Activated naive CD4-positive, alpha-beta T cell treated with anti-CD3 and anti-CD28 coated beads, Interleukin-2, amount 10 ng/mL, durations not matched to agents 7 days and 5 days (primary cell): ENCODE measurements around the gene TTLL5.

ENCODE experiments used
- CTCF ChIA-PET: fragments of 350-600 bp; sonication (Branson Sonifier 250); formaldehyde crosslinking; loops from one replicate; lab custom pipeline; 2021; ENCODE audit warnings: antibody characterized with exemption; lab: Charles Lee
- DNase-seq: peaks from one replicate; pipeline ENCODE4 v3.0.0-alpha.2; 2020
- H3K27ac Mint-ChIP-seq: one replicate; pipeline ENCODE4 v1.8.0; 2021; ENCODE audit warnings: mild to moderate bottlenecking, moderate library complexity, mixed read lengths
- H3K27me3 Mint-ChIP-seq: one replicate; pipeline ENCODE4 v1.8.0; 2021; ENCODE audit warnings: mild to moderate bottlenecking, mixed read lengths
- H3K36me3 Mint-ChIP-seq: one replicate; pipeline ENCODE4 v1.8.0; 2021; ENCODE audit warnings: mixed read lengths
- H3K4me1 Mint-ChIP-seq: one replicate; pipeline ENCODE4 v1.8.0; 2021; ENCODE audit warnings: mixed read lengths
- H3K4me3 Mint-ChIP-seq: one replicate; pipeline ENCODE4 v1.8.0; 2021; ENCODE audit warnings: mild to moderate bottlenecking, moderate library complexity, mixed read lengths
- H3K9me3 Mint-ChIP-seq: one replicate; pipeline ENCODE4 v1.8.0; 2021; ENCODE audit warnings: mixed read lengths

TTLL5 gene

DNA sequence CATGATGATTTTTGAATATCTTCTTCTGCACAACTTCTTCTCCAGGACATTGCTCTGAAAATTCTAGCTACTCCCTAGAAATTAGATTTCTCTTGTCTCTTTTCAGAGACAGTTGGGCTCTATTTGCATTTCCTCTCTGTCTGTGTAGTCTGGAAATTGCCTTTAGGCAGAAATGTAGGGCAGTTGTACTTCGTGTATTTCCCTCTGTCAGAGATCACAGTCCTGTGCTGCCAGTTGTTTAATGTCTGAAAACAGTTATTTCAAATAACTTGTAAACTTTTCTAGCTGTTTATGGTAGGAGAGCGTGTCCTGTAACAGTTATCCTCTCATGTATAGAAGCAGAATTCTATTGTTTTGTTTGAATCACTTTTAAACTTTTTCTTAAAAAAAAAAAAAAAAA, 86.9 kb downstream of the TTLL5 start:
- no peak overlapping the region for H3K4me3 Mint-ChIP-seq
- no peak for DNase-seq
- no peaks in the 10 kb centered on the region for H3K4me1 Mint-ChIP-seq
- peaks cover 50% of the 10 kb centered on the region for H3K36me3 Mint-ChIP-seq
- CTCF ChIA-PET = interaction anchor here (0.6 kb wide), 1 partner anchor 1183 kb away, joined by 3 read pairs; no protein-coding TSS in a partner anchor
- no peaks in the 10 kb centered on the region for H3K27me3 Mint-ChIP-seq
- peaks cover 4% of the 10 kb centered on the region for H3K9me3 Mint-ChIP-seq
- H3K27ac Mint-ChIP-seq = no peak overlapping the region

DNA sequence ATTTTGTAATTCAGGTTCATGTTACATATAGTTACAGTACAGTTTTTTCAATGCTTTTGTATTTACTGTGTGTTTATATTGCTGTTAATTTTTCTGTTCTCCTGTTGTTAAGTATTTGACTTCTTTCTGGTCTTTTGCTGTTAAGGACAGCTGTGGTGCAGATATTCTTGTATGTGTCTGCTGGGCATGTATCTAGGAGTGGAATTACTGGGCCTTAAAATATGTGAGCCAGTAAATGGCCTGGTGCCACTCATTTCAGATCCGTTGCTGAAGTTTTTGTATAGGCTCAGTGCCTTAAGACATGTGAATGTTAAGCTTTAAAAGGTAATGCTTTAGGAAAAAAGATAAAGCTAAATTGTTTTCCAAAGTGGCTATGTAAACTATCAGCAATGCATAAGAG, 87.3 kb downstream of the TTLL5 start:
- peaks cover 4% of the 10 kb centered on the region for H3K9me3 Mint-ChIP-seq
- no peaks in the 10 kb centered on the region for H3K4me1 Mint-ChIP-seq
- H3K36me3 Mint-ChIP-seq = peaks cover 46% of the 10 kb centered on the region
- CTCF ChIA-PET = no interaction called here
- no peak overlapping the region for H3K4me3 Mint-ChIP-seq
- H3K27ac Mint-ChIP-seq = no peak overlapping the region
- no peaks in the 10 kb centered on the region for H3K27me3 Mint-ChIP-seq
- no peak for DNase-seq

DNA sequence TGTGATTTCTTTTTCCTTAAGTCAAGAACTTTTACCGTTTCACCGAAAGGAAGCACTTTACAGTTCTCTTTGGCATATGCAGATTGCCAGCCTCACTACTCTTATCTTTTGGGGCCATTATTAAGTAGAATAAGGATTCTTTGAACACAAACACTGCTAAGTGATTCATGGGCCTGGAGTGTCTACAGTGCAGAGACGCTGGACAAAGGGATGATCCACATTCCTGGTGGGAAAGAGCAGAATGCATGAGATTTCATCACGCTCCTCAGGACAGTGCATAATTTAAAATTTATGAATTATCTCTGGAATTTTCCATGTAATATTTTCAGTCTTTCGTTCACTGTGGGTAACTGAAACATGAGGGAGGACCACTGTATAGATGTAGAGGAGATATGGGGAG, 90.2 kb downstream of the TTLL5 start:
- no peaks in the 10 kb centered on the region for H3K4me1 Mint-ChIP-seq
- no peak overlapping the region for H3K27ac Mint-ChIP-seq
- CTCF ChIA-PET = no interaction called here
- no peaks in the 10 kb centered on the region for H3K27me3 Mint-ChIP-seq
- DNase-seq = no peak
- H3K9me3 Mint-ChIP-seq = peaks cover 2% of the 10 kb centered on the region
- H3K36me3 Mint-ChIP-seq = peaks cover 33% of the 10 kb centered on the region
- no peak overlapping the region for H3K4me3 Mint-ChIP-seq

DNA sequence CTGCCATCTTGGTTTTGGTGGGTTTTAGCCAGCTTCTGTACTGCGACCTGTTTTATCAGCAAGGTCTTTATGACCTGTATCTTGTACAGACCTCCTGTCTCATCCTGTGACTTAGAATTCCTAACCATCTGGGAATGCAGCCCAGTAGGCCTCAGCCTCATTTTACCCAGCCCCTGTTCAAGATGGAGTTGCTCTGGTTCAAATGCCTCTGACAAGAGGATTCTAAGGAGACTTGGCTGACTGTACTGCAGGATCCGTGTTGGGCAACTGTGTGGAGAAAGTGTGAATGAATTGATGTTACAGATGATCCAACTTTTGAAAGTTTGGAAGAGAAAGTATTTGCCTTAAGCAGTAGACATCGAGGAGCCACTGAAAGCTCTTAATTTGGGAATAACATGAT, 91.0 kb downstream of the TTLL5 start:
- CTCF ChIA-PET = no interaction called here
- DNase-seq = no peak
- H3K4me1 Mint-ChIP-seq = no peaks in the 10 kb centered on the region
- H3K36me3 Mint-ChIP-seq = peaks cover 26% of the 10 kb centered on the region
- H3K4me3 Mint-ChIP-seq = no peak overlapping the region
- no peaks in the 10 kb centered on the region for H3K27me3 Mint-ChIP-seq
- no peak overlapping the region for H3K27ac Mint-ChIP-seq
- no peaks in the 10 kb centered on the region for H3K9me3 Mint-ChIP-seq

DNA sequence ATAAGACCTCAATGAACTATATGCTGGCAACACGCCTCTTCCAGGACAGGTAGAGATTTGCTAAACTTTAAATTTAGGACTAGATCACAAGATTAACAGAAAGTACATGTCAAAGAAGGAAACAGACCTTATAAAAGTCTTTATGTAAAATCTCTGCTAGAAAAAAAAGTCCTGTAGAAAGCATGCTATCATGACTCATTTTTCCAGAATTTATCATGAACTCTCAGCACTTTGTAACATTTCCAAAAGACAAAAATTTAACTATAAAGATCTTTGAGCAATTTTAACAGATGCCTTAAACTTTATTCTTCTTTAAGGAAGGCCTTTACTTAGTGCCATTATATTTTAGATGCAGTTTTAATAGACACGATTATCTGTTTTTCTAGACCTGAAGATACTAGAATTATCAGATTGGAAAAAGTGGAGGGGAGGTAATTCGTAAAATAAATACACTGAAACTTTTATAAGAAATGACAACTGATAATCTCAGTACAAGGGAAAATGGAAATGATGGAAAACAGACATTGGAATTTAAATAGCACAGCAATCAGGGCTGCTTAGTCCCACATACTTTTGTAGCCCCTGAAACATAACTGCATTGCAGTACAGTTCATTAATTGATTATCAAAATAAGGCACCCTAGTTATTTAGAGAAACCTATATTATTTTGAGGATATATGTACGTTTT, 92.0 kb downstream of the TTLL5 start:
- Mint-ChIP-seq H3K9me3 (no peaks in the 10 kb centered on the region), H3K27ac (no peak overlapping the region), H3K27me3 (no peaks in the 10 kb centered on the region), H3K4me1 (no peaks in the 10 kb centered on the region), H3K4me3 (no peak overlapping the region), H3K36me3 (peaks cover 17% of the 10 kb centered on the region)
- CTCF ChIA-PET = no interaction called here
- no peak for DNase-seq

DNA sequence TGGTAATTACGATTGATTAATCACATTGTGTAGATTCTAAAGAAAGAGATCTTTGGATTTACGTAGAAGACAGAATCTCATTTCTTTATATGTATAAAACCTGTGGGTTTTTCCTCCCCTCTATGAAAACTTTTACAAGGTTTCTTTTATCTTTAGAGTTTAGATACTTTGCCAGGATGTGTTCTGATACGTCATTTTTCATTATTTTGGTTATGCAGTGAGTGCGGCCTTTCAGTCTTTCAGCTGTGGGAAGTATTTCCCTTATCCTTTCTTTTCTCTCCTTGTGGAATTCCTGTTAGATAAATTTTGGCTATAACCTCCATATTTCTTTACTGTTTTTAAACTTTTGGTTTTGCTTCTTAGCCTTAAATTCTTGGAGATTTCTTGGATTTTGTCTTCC, 92.7 kb downstream of the TTLL5 start:
- peaks cover 12% of the 10 kb centered on the region for H3K36me3 Mint-ChIP-seq
- H3K9me3 Mint-ChIP-seq = no peaks in the 10 kb centered on the region
- no peak overlapping the region for H3K27ac Mint-ChIP-seq
- no peak for DNase-seq
- no peaks in the 10 kb centered on the region for H3K27me3 Mint-ChIP-seq
- no peaks in the 10 kb centered on the region for H3K4me1 Mint-ChIP-seq
- CTCF ChIA-PET = no interaction called here
- no peak overlapping the region for H3K4me3 Mint-ChIP-seq

DNA sequence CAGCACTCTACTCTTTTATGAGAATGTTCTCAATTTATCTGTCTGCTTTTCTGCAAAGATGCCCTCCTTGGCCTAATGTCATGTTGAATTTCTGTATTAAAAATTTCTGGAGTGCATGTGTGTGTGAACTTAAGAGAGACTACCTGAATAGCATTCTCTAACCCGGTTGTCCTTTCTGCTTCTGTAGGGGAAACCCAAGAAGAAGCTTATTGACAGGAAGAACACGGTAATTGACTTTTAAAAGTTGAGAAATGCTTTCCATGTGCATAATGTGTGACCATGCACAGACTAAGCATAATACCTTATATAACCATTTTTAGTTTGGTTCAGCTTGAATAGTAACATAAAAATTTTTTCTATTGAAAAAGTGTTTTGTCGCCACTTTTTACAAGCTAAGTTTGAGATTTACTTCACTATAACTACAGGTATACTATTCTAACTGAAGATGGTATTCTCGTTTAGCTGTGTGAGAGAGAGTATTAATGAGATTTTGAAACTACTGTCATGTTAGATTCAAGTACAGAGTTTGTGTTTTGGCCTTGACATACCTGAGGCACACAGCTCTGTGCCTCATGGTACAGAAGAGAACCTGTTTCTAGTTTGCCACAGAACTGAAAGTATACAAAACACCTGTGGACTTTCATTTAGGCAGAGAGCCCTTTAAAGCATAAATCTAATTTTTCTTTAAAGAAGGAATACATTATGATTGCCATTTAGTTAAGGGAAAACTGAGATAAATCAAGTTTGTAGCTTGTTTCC, 96.8 kb downstream of the TTLL5 start:
- Mint-ChIP-seq H3K27me3 (no peaks in the 10 kb centered on the region), H3K4me1 (no peaks in the 10 kb centered on the region), H3K4me3 (no peak overlapping the region), H3K27ac (no peak overlapping the region), H3K9me3 (no peaks in the 10 kb centered on the region), H3K36me3 (peaks cover 8% of the 10 kb centered on the region)
- CTCF ChIA-PET = interaction anchor here (1.2 kb wide), 1 partner anchor 9 kb away, joined by 3 read pairs; no protein-coding TSS in a partner anchor
- DNase-seq = no peak

DNA sequence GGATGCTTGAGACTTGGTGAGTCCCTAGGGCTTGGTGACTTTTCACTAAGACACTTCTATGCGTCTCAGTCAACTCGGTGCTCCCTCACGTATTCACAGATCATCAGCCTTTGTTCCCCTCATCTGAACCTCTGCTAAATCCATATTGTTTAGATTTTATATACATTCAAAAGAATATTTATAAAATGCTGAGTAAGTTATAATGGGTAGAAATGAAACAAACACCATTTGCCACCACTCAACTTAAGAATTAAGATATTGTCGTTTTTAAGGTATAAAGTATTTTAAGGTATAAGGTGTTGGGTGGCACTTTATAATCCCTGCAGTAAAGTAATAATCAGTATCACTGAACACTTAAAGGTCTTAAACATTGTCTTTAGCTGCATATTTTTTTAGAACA, 103.0 kb downstream of the TTLL5 start:
- no peaks in the 10 kb centered on the region for H3K4me1 Mint-ChIP-seq
- H3K9me3 Mint-ChIP-seq = no peaks in the 10 kb centered on the region
- no peak overlapping the region for H3K4me3 Mint-ChIP-seq
- H3K36me3 Mint-ChIP-seq = peaks cover 3% of the 10 kb centered on the region
- H3K27ac Mint-ChIP-seq = no peak overlapping the region
- DNase-seq = no peak
- CTCF ChIA-PET = no interaction called here
- no peaks in the 10 kb centered on the region for H3K27me3 Mint-ChIP-seq

DNA sequence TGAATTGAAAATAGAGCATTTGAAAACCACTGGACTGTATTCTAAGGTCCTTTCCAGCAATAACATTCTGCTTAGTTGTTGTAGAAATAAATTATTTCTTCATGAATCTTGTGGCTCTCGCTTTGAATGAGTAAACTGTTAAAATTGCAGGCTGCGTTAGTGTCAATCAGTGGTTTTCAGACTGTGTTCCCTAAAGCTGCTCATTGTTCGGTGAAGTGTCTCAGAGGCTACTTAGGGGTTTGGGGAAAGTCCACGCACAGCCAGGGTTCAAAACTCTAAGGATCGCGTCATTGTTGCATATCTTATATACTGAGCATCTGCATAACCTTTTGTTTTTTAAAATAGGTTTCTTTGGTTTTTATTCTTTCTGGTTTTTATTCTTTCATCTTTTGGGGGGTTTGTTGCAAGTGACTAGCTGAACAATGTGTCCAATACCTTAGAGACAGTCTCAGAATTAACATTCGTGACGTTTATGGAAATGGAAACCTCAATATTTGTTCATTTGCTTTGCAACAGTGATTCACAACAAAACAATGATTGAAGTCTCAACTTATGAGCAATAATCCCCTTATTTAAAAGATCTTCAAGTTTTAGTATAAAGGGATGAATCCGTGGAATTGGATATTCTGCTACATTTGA, 108.1 kb downstream of the TTLL5 start:
- H3K27me3 Mint-ChIP-seq = no peaks in the 10 kb centered on the region
- H3K36me3 Mint-ChIP-seq = peaks cover 5% of the 10 kb centered on the region
- CTCF ChIA-PET = no interaction called here
- DNase-seq = no peak
- no peaks in the 10 kb centered on the region for H3K9me3 Mint-ChIP-seq
- no peaks in the 10 kb centered on the region for H3K4me1 Mint-ChIP-seq
- H3K4me3 Mint-ChIP-seq = no peak overlapping the region
- H3K27ac Mint-ChIP-seq = no peak overlapping the region

DNA sequence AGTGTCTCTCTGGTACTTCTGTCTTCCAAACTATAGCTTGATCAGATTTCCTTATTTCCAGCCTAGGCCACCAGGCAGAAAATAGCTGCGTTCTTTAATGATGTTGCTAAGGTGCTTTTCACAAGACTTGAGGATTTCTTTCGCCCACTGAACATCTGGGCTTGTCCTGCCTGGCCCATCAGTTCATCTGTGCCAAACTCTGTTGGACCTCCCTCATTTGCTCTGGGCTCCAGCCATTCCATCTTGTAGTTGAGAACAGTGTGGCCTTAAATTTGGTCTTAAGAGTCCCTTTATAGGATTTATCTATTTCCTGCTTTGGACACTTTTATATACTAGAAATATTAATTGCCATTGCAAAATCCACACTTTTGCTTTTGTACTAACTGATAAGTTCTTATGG, 109.6 kb downstream of the TTLL5 start:
- CTCF ChIA-PET = interaction anchor here (0.9 kb wide), 1 partner anchor 60 kb away, joined by 3 read pairs; no protein-coding TSS in a partner anchor
- Mint-ChIP-seq H3K4me3 (no peak overlapping the region), H3K27me3 (no peaks in the 10 kb centered on the region), H3K4me1 (no peaks in the 10 kb centered on the region), H3K36me3 (peaks cover 6% of the 10 kb centered on the region), H3K9me3 (no peaks in the 10 kb centered on the region), H3K27ac (no peak overlapping the region)
- no peak for DNase-seq

DNA sequence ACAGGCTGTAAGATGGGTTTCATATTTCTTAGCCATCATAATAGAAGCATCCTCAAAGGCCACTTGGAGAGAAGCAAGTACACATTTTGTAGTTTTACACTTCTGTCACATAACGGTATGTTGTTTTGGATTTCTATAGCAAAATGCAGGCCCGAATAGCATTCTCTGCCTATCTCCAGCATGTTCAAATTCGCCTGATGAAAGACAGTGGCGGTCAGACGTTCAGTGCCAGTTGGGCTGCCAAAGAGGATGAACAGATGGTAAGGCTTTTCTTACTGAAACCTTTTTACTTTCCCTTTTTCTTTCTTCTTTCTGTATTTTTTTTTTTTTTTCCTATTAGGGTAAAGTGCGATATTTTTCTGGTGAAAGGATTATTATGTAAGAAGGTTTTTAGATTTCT, 110.5 kb downstream of the TTLL5 start:
- H3K4me1 Mint-ChIP-seq = no peaks in the 10 kb centered on the region

DNA sequence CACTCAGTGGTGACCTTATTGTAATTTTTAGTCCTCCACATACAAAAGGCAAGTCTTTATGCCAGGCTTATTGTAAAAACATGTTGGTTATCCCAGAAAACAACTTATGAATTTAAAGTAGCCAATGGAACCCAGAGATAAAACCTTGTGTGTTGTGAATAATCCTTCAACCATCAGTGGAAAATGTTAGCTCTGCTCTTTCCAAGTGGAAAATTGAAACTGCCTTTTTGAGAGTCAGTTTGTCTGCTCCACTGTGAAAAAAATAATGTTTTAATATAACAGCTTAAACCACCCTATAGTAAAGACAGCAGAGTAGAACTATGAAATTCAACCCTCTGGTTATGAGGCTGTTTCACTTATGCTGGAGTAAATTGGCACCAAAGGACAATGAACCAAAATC, 112.0 kb downstream of the TTLL5 start:
- Mint-ChIP-seq H3K27me3 (no peaks in the 10 kb centered on the region), H3K4me3 (no peak overlapping the region), H3K4me1 (no peaks in the 10 kb centered on the region), H3K27ac (no peak overlapping the region), H3K36me3 (peaks cover 12% of the 10 kb centered on the region), H3K9me3 (no peaks in the 10 kb centered on the region)
- no peak for DNase-seq
- CTCF ChIA-PET = no interaction called here

More for the DNA sequence above, 110.5 kb downstream of the TTLL5 start:
- CTCF ChIA-PET = no interaction called here
- no peak overlapping the region for H3K27ac Mint-ChIP-seq
- H3K4me3 Mint-ChIP-seq = no peak overlapping the region
- H3K27me3 Mint-ChIP-seq = no peaks in the 10 kb centered on the region
- DNase-seq = no peak
- H3K36me3 Mint-ChIP-seq = peaks cover 12% of the 10 kb centered on the region
- H3K9me3 Mint-ChIP-seq = no peaks in the 10 kb centered on the region

DNA sequence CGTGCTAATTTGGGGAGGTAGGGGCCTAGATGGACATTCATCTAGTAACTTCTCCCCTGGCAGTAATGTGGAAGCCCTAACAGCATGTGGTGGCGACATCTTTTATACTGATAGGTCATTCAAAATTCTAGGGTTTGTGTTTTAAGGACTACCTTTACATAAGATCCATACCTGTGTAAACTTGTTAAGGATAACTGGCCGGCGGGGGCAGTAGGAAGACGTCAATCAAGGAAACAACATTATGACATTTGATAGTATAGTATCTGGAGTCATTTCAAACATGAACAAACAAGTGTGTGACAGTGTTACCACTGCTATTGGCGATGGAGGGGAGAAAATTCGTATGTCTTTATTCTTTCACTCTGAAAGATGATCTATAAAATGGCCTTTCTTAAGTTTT, 120.0 kb downstream of the TTLL5 start:
- Mint-ChIP-seq H3K27me3 (no peaks in the 10 kb centered on the region), H3K36me3 (peaks cover 33% of the 10 kb centered on the region), H3K9me3 (no peaks in the 10 kb centered on the region), H3K4me1 (no peaks in the 10 kb centered on the region), H3K4me3 (no peak overlapping the region), H3K27ac (no peak overlapping the region)
- CTCF ChIA-PET = no interaction called here
- DNase-seq = no peak

DNA sequence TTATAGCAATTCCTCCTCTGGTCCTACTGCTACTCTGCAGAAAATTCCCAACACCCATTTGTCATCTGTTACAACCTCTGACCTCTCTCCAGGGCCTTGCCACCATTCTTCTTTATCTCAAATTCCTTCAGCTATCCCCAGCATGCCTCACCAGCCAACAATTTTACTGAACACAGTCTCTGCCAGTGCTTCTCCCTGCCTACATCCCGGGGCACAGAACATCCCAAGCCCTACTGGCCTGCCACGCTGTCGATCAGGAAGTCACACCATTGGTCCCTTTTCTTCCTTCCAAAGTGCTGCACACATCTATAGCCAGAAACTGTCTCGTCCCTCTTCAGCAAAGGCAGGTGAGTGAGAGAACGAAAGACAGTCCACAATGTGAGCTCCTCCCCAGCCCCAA, 122.1 kb downstream of the TTLL5 start:
- CTCF ChIA-PET = no interaction called here
- Mint-ChIP-seq H3K27ac (no peak overlapping the region), H3K4me1 (no peaks in the 10 kb centered on the region)

More for the DNA sequence above, 122.1 kb downstream of the TTLL5 start:
- Mint-ChIP-seq H3K27me3 (no peaks in the 10 kb centered on the region), H3K9me3 (no peaks in the 10 kb centered on the region), H3K36me3 (peaks cover 31% of the 10 kb centered on the region), H3K4me3 (no peak overlapping the region)
- no peak for DNase-seq
